ENCODE measurements around the gene COL6A3. TPM values are rescaled to one million over a fixed set of nuclear protein-coding genes. Genes with fewer than 3 reads are reported as not detected.

Gene COL6A3
- total RNA-seq, 1 experiment from 2014 or later = 45.0 TPM

GRCh38 chr2:237298151-237299118, 115.5 kb downstream of the COL6A3 start:
- H3K9me2 ChIP-seq (replicated peaks; ENCODE audit: low read length) = no peaks in the 10 kb centered on the region
- ChIA-PET POLR2A (ENCODE audit: unreplicated experiment) (no interaction called here), CTCF (no interaction called here)
- no peaks in the 10 kb centered on the region for H3K36me3 ChIP-seq (ENCODE audit: low read depth, low read length)
- H3K9me3 ChIP-seq (ENCODE audit: low read length) = no peaks in the 10 kb centered on the region
- H3K9ac ChIP-seq (ENCODE audit: low read length) = no peak overlapping the region
- peaks cover 24% of the 10 kb centered on the region for H3K4me1 ChIP-seq (ENCODE audit: insufficient read depth, low read length)
- 0 out of 2 replicates have a peak overlapping the region, but pooled peaks have one; percentile 25 for H3K4me2 ChIP-seq (ENCODE audit: low read length)
- intact Hi-C loops (cut with micrococcal nuclease) = loop anchor here (10.0 kb wide), 1 partner anchor 124 kb away; no protein-coding TSS in a partner anchor
- H3K4me3 ChIP-seq (ENCODE audit: low read length) = no peak overlapping the region
- H3K27ac ChIP-seq (ENCODE audit: low read length) = no peak overlapping the region
- no peaks in the 10 kb centered on the region for H4K20me1 ChIP-seq (ENCODE audit: low read length)
- no peaks in the 10 kb centered on the region for H3F3A ChIP-seq (ENCODE audit: low read length, unreplicated experiment)
- DNase-seq = peak; percentile 85
- no peak for TF ChIP-seq EZH2phosphoT487 (IDR thresholded peaks at IDR 0.05; ENCODE audit: borderline replicate concordance, low read length)
- TF ChIP-seq CTCF (conservative IDR thresholded peaks at IDR 0.05; ENCODE audit: low read depth, low read length) = no peak
- TF ChIP-seq EZH2 (IDR thresholded peaks at IDR 0.05; ENCODE audit: low read length, unreplicated experiment) = no peak
- H3K79me2 ChIP-seq (ENCODE audit: low read length) = no peaks in the 10 kb centered on the region
- peak; percentile 62 for ATAC-seq
- no peak overlapping the region for H2AFZ ChIP-seq (ENCODE audit: low read length)
- BruUV-seq (replicated peaks) = no TSS peak
- no peaks in the 10 kb centered on the region for H3K27me3 ChIP-seq (ENCODE audit: low read length)

GRCh38 chr2:237297421-237298150, 116.4 kb downstream of the COL6A3 start:
- no peak overlapping the region for H3K4me3 ChIP-seq (ENCODE audit: low read length)
- DNase-seq (no peak), ATAC-seq (no peak)
- no peak overlapping the region for H3K9ac ChIP-seq (ENCODE audit: low read length)
- no peaks in the 10 kb centered on the region for H3F3A ChIP-seq (ENCODE audit: low read length, unreplicated experiment)
- TF ChIP-seq EZH2phosphoT487 (IDR thresholded peaks at IDR 0.05; ENCODE audit: borderline replicate concordance, low read length) = no peak
- TF ChIP-seq EZH2 (IDR thresholded peaks at IDR 0.05; ENCODE audit: low read length, unreplicated experiment) = no peak
- TF ChIP-seq CTCF (conservative IDR thresholded peaks at IDR 0.05; ENCODE audit: low read depth, low read length) = no peak
- no peaks in the 10 kb centered on the region for H3K27me3 ChIP-seq (ENCODE audit: low read length)
- intact Hi-C loops (cut with micrococcal nuclease) = loop anchor here (10.0 kb wide), 1 partner anchor 123 kb away; no protein-coding TSS in a partner anchor
- no peak overlapping the region for H3K27ac ChIP-seq (ENCODE audit: low read length)
- H4K20me1 ChIP-seq (ENCODE audit: low read length) = no peaks in the 10 kb centered on the region
- ChIA-PET POLR2A (ENCODE audit: unreplicated experiment) (no interaction called here), CTCF (no interaction called here)
- H3K36me3 ChIP-seq (ENCODE audit: low read depth, low read length) = no peaks in the 10 kb centered on the region
- BruUV-seq (replicated peaks) = no TSS peak
- no peaks in the 10 kb centered on the region for H3K9me2 ChIP-seq (replicated peaks; ENCODE audit: low read length)
- H3K9me3 ChIP-seq (ENCODE audit: low read length) = no peaks in the 10 kb centered on the region
- peaks cover 24% of the 10 kb centered on the region for H3K4me1 ChIP-seq (ENCODE audit: insufficient read depth, low read length)
- no peak overlapping the region for H3K4me2 ChIP-seq (ENCODE audit: low read length)
- H3K79me2 ChIP-seq (ENCODE audit: low read length) = no peaks in the 10 kb centered on the region
- no peak overlapping the region for H2AFZ ChIP-seq (ENCODE audit: low read length)

Measured in PC-3 (cell line).